Measurements from ENCODE around the gene TEX19.

TEX19 gene

GRCh38 chr17:82384051-82384729 is 25.1 kb downstream of the TEX19 start:
- no peak for DNase-seq (ENCODE audit: low read depth)
- no peak overlapping the region for H3K4me3 ChIP-seq (ENCODE audit: low read length)
- TF ChIP-seq CTCF (IDR thresholded peaks at IDR 0.05; ENCODE audit: insufficient read depth, low read depth, low read length, missing control alignments) = no peak

GRCh38 chr17:82384730-82385481 is 25.9 kb downstream of the TEX19 start:
- DNase-seq (ENCODE audit: low read depth) = peak; percentile 94
- peak; percentile 57 for TF ChIP-seq CTCF (IDR thresholded peaks at IDR 0.05; ENCODE audit: insufficient read depth, low read depth, low read length, missing control alignments)
- no peak overlapping the region for H3K4me3 ChIP-seq (ENCODE audit: low read length)

- TF ChIP-seq CTCF (IDR thresholded peaks at IDR 0.05; ENCODE audit: insufficient read depth, low read depth, low read length, missing control alignments) = no peak
- no peak for DNase-seq (ENCODE audit: low read depth)
- H3K4me3 ChIP-seq (ENCODE audit: low read length) = no peak overlapping the region
Measured at GRCh38 chr17:82385559-82386254, 26.7 kb downstream of the TEX19 start.

- no peak for DNase-seq (ENCODE audit: low read depth)
- no peak overlapping the region for H3K4me3 ChIP-seq (ENCODE audit: low read length)
- TF ChIP-seq CTCF (IDR thresholded peaks at IDR 0.05; ENCODE audit: insufficient read depth, low read depth, low read length, missing control alignments) = no peak
Measured at GRCh38 chr17:82386255-82386831, 27.3 kb downstream of the TEX19 start.

- H3K4me3 ChIP-seq (ENCODE audit: low read length) = no peak overlapping the region
- no peak for DNase-seq (ENCODE audit: low read depth)
- TF ChIP-seq CTCF (IDR thresholded peaks at IDR 0.05; ENCODE audit: insufficient read depth, low read depth, low read length, missing control alignments) = no peak
Measured at GRCh38 chr17:82386881-82387704, 28.0 kb downstream of the TEX19 start.

- no peak for DNase-seq (ENCODE audit: low read depth)
- H3K4me3 ChIP-seq (ENCODE audit: low read length) = no peak overlapping the region
- TF ChIP-seq CTCF (IDR thresholded peaks at IDR 0.05; ENCODE audit: insufficient read depth, low read depth, low read length, missing control alignments) = no peak
Measured at GRCh38 chr17:82387705-82388106, 28.7 kb downstream of the TEX19 start.
